ENCODE measurements around the gene DGKE. TPM values are rescaled to one million over a fixed set of nuclear protein-coding genes. Genes with fewer than 3 reads are reported as not detected.

The DGKE gene
- total and polyA plus RNA-seq, 2 of the 13 experiments (the other 11 are each of a cell fraction or from before 2014, with no cell fraction given): 3.2 to 5.3 TPM

DNA sequence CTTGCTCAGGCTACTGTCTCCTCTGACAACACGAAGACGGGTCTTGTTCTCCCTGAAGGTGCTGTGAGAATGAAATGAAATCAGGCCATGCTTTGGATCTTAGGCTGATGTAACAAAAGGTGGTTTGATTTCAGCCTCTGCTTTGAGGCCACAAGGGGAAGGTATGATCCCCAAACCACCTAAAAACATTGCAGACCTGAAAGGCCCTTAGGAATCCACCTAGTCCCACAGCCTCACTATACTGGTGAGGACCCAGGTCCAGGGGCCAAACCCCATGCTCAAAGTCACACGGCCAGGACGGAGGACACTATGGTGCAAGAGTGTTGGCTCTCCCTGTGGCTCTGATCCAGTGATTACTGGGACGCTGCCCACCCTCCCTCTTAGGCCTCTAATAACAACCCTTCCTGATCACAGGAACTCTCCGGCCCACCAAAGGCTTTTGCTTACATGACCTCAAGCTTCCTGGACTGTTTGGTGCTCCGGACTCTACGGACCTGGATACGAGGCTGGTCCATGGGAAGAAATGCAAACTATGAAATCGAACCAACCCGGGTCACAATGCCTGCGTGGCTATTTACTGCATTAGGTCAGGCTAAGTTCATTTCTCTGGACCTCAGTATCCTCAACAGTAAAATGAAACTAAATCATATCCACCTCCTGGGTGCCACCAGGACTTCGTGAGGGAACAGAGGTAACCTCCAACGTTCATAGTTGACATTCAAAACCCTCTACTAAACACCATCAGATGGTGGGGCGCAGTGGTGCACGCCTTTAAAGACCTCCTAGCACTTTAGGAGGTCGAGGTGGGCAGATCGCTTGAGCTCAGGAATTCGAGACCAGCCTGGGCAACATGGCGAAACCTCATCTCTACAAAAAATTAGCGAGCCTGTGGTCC, 78.4 kb downstream of the DGKE start (continued):
- TF ChIP-seq ZNF850 (CRISPR knock-in tag; conservative IDR thresholded peaks at IDR 0.05) (no peak), BRF2 (CRISPR knock-in tag; IDR thresholded peaks at IDR 0.05) (no peak), POLR2A (IDR thresholded peaks at IDR 0.05; ENCODE audit: insufficient read depth in 1 of 2, low read depth in 2 of 2, low read length in 2 of 2) (no peak), MTF2 (CRISPR knock-in tag; IDR thresholded peaks at IDR 0.05; ENCODE audit: borderline replicate concordance) (peak; percentile 79; the same call in 1 of the 2 replicates), PATZ1 (CRISPR knock-in tag; IDR thresholded peaks at IDR 0.05) (peak; percentile 23; the same call in 1 of the 2 replicates), ZMYM3 (CRISPR knock-in tag; IDR thresholded peaks at IDR 0.05) (no peak), ZNF263 (CRISPR knock-in tag; IDR thresholded peaks at IDR 0.05) (0 out of 2 replicates have a peak, but pooled peaks have one; percentile 21), NCOA5 (CRISPR knock-in tag; IDR thresholded peaks at IDR 0.05) (no peak), RARA (CRISPR knock-in tag; IDR thresholded peaks at IDR 0.05) (no peak; the same call in 1 of the 2 replicates), ZNF274 (CRISPR knock-in tag; IDR thresholded peaks at IDR 0.05) (no peak), ZNF878 (CRISPR knock-in tag; IDR thresholded peaks at IDR 0.05) (0 out of 2 replicates have a peak, but pooled peaks have one; percentile 52), GTF3A (CRISPR knock-in tag; conservative IDR thresholded peaks at IDR 0.05) (no peak), HMG20B (CRISPR knock-in tag; conservative IDR thresholded peaks at IDR 0.05) (no peak), ZNF574 (CRISPR knock-in tag; IDR thresholded peaks at IDR 0.05) (peak; percentile 36; the same call in 1 of the 2 replicates), ADNP (CRISPR knock-in tag; IDR thresholded peaks at IDR 0.05) (no peak), ZNF605 (CRISPR knock-in tag; IDR thresholded peaks at IDR 0.05) (no peak), HMG20A (CRISPR knock-in tag; IDR thresholded peaks at IDR 0.05; ENCODE audit: borderline replicate concordance) (0 out of 2 replicates have a peak, but pooled peaks have one; percentile 21), ZNF331 (CRISPR knock-in tag; IDR thresholded peaks at IDR 0.05) (0 out of 2 replicates have a peak, but pooled peaks have one; percentile 37), TFE3 (CRISPR knock-in tag; IDR thresholded peaks at IDR 0.05) (no peak), TBL1XR1 (IDR thresholded peaks at IDR 0.05; ENCODE audit: borderline replicate concordance, low read length, partially characterized antibody) (no peak), SALL1 (CRISPR knock-in tag; IDR thresholded peaks at IDR 0.05) (no peak; the same call in 1 of the 2 replicates)

Data from HepG2 (cell line).